Heart left ventricle (tissue), 16 donors: ENCODE results near the gene MEIS3. TPM values are rescaled to one million over a fixed set of nuclear protein-coding genes. Genes with fewer than 3 reads are reported as not detected.

Experiments used
- ATAC-seq, 4 donors: fragments of 200-7000 bp; cut with Tn5 transposase; one replicate each; pipeline ENCODE4 v1.9.1; 2020 to 2022; ENCODE audit warnings: moderate library complexity in 4 of 4, mild to moderate bottlenecking in 3 of 4, moderate number of reproducible peaks in 1 of 4
- DNase-seq, 5 donors: peaks; one replicate each; pipeline ENCODE4 v3.0.0-alpha.2; 2020
- H3K27ac ChIP-seq, 12 donors: fragments of 200-600 bp; sonication (generic) in 4 of 12; one replicate each; pipeline versions ENCODE4 v1.5.0 to v1.8.0; 2016 to 2022; ENCODE audit warnings: mild to moderate bottlenecking in 2 of 12
- H3K27me3 ChIP-seq, 9 donors: fragments of 200-600 bp; sonication (generic) in 2 of 9; one replicate each; pipeline versions ENCODE4 v1.5.1 to v1.8.0; 2016 to 2022; ENCODE audit warnings: mild to moderate bottlenecking in 3 of 9
- H3K36me3 ChIP-seq, 9 donors: fragments of 200-600 bp; sonication (generic) in 2 of 9; one replicate each; pipeline versions ENCODE4 v1.5.0 to v1.8.0; 2018 to 2022; ENCODE audit warnings: mild to moderate bottlenecking in 2 of 9
- H3K4me1 ChIP-seq, 12 donors: fragments of 200-600 bp; sonication (generic) in 4 of 12; one replicate each; pipeline versions ENCODE4 v1.5.0 to v1.8.0; 2016 to 2022; ENCODE audit warnings: mild to moderate bottlenecking in 3 of 12
- H3K4me3 ChIP-seq, 12 donors: fragments of 200-600 bp; sonication (generic) in 4 of 12; one replicate each; pipeline versions ENCODE4 v1.5.0 to v1.8.0; 2017 to 2022; ENCODE audit warnings: mild to moderate bottlenecking in 9 of 12, moderate library complexity in 4 of 12
- H3K9me3 ChIP-seq, 12 donors: fragments of 200-600 bp; sonication (generic) in 4 of 12; one replicate each; pipeline versions ENCODE4 v1.5.0 to v1.8.0; 2016 to 2022; ENCODE audit warnings: mild to moderate bottlenecking in 1 of 12
- CTCF ChIP-seq, 12 donors: fragments of 200-600 bp; sonication (generic) in 4 of 12; IDR thresholded peaks; one replicate each; pipeline versions ENCODE4 v1.5.0 to v1.8.0; 2018 to 2022; ENCODE audit warnings: antibody characterized with exemption in 12 of 12, mild to moderate bottlenecking in 5 of 12
- POLR2A ChIP-seq, 2 donors: fragments of 450-650 bp; IDR thresholded peaks; one replicate each; pipeline ENCODE4 v1.6.1; 2017; ENCODE audit warnings: antibody characterized with exemption in 2 of 2, mild to moderate bottlenecking in 2 of 2, moderate library complexity in 2 of 2
- whole genome bisulfite sequencing, 4 donors: extraction: QIAGEN DNeasy Blood & Tissue Kit in 2 of 4; methylation state at CpG; one replicate each; pipeline versions ENCODE4 v1.1.5 to v1.1.7; 2013 to 2018; 5-methylcytosine and 5-hydroxymethylcytosine counted together
- intact Hi-C, 10 donors: fragments of 100-400 bp; cut with DNase I; formaldehyde crosslinking; loops; one replicate each; pipeline versions ENCODE4 v1.11.1 to v1.14.2; 2022
- polyA plus RNA-seq, 2 donors: library from polyadenylated mRNA; stranded (reverse); fragments of 200-250 nt; gene quantifications; one replicate each; pipeline ENCODE4 v1.2.3, GENCODE V29; 2013
- total RNA-seq, 9 donors: library from RNA; depleted of rRNA in 2 of 9; stranded (reverse); fragments of >200 nt in 2 of 9; fragmentation: NEBNext Ultra II Directional in 3 of 9; extraction: Animal tissue kit (Norgen Biotek cat#: 25700) in 3 of 9; gene quantifications; one replicate each; pipeline versions ENCODE4 v1.1.0 to v1.2.4, GENCODE V29; 2016 to 2023
- donor health status: ischemic (EF 13 %, LVEDD 7.1; RV severe dilation, severe dysfunction).
- donor health status: healthy with polysubstance abuse.
- donor health status: DM: no; HTN: yes; CAD: no.
- donor health status: DM: no; HTN: no; CAD: no.
- donor health status: ischemic (EF 25% LVEDD 6.9; RV normal size, moderate dysfunction).
- donor health status: ischemic (EF 25% LVEDD 5.7; RV mildly dilated, moderate dysfunction).
- donor health status: healthy.
- donor health status: DM: yes; HTN: yes; CAD: no.
- donor health status: ischemic (EF 35%, LVEDD 5.7; RV mildly dilated, moderate dysfunction).
- donor health status: nonischemic (EF 11% LVEDD 7.7; RV severe dilation, severe dysfunction).
- donor health status: DM: yes; HTN: yes; CAD: no.
- donor health status: PGD.
- donor health status: ischemic (EF 29% LVEDD 5.4; RV normal size, mild dysfunction).
- donor health status: nonischemic (EF 23%, LVEDD 6.1; RV moderate dilation, normal function).

MEIS3 gene
- total and polyA plus RNA-seq, 11 donors: 1.8 to 6.0 (median 2.5) TPM

GRCh38 chr19:47464675-47465419 lies 45.5 kb upstream of the MEIS3 start:
- intact Hi-C loops: no loop called here
- no peak for DNase-seq
- no peak for TF ChIP-seq POLR2A (IDR thresholded peaks at IDR 0.05)
- no peak for TF ChIP-seq CTCF (IDR thresholded peaks at IDR 0.05)
- H3K4me1 ChIP-seq: no peaks in the 10 kb centered on the region
- ATAC-seq: no peak
- no peaks in the 10 kb centered on the region for H3K9me3 ChIP-seq
- peaks cover 4 to 38% (median 12%) of the 10 kb centered on the region in 9 donors for H3K27me3 ChIP-seq
- no peaks in the 10 kb centered on the region for H3K36me3 ChIP-seq
- no peak overlapping the region for H3K4me3 ChIP-seq
- WGBS, 4 donors: 67 to 71% (median 69%) methylated on average over 10 of the region's 10 CpGs
- H3K27ac ChIP-seq: no peak overlapping the region

GRCh38 chr19:47461876-47462275 lies 42.5 kb upstream of the MEIS3 start:
- Histone ChIP-seq H3K4me3 (no peak overlapping the region), H3K4me1 (peaks cover 0 to 7% (median 0%) of the 10 kb centered on the region in 12 donors), H3K36me3 (no peaks in the 10 kb centered on the region), H3K27ac (no peak overlapping the region), H3K27me3 (peaks cover 12 to 63% (median 27%) of the 10 kb centered on the region in 9 donors), H3K9me3 (peaks cover 0 to 1% (median 0%) of the 10 kb centered on the region in 12 donors)
- ATAC-seq: no peak
- no peak for DNase-seq
- no peak for TF ChIP-seq POLR2A (IDR thresholded peaks at IDR 0.05)
- TF ChIP-seq CTCF (IDR thresholded peaks at IDR 0.05): no peak
- WGBS, 4 donors: 77 to 84% (median 81%) methylated on average over 5 of the region's 5 CpGs
- intact Hi-C loops: no loop called here

- ATAC-seq (no peak), DNase-seq (peak in 1 of 5 donors; percentile 28)
- no peak overlapping the region for H3K27ac ChIP-seq
- H3K27me3 ChIP-seq: peaks cover 16 to 82% (median 41%) of the 10 kb centered on the region in 9 donors
- peaks cover 0 to 8% (median 0%) of the 10 kb centered on the region in 12 donors for H3K4me1 ChIP-seq
- TF ChIP-seq CTCF (IDR thresholded peaks at IDR 0.05) (no peak), POLR2A (IDR thresholded peaks at IDR 0.05) (no peak)
- H3K9me3 ChIP-seq: peaks cover 0 to 20% (median 5%) of the 10 kb centered on the region in 12 donors
- H3K4me3 ChIP-seq: no peak overlapping the region
- WGBS, 4 donors: 87 to 93% (median 88%) methylated on average over 14 of the region's 14 CpGs
- no peaks in the 10 kb centered on the region for H3K36me3 ChIP-seq
- intact Hi-C loops: no loop called here
Observed at GRCh38 chr19:47459477-47459876, 40.1 kb upstream of the MEIS3 start.

- peaks cover 0 to 20% (median 5%) of the 10 kb centered on the region in 12 donors for H3K9me3 ChIP-seq
- intact Hi-C loops: no loop called here
- WGBS, 4 donors: 30 to 40% (median 35%) methylated on average over 5 of the region's 5 CpGs
Observed at GRCh38 chr19:47458672-47459071, 39.3 kb upstream of the MEIS3 start.

More at GRCh38 chr19:47458672-47459071, 39.3 kb upstream of the MEIS3 start:
- DNase-seq (no peak), ATAC-seq (no peak)
- Histone ChIP-seq H3K27me3 (peaks cover 16 to 76% (median 41%) of the 10 kb centered on the region in 9 donors), H3K27ac (no peak overlapping the region), H3K4me1 (peaks cover 0 to 8% (median 0%) of the 10 kb centered on the region in 12 donors), H3K4me3 (no peak overlapping the region), H3K36me3 (no peaks in the 10 kb centered on the region)
- no peak for TF ChIP-seq CTCF (IDR thresholded peaks at IDR 0.05)
- no peak for TF ChIP-seq POLR2A (IDR thresholded peaks at IDR 0.05)
